ENCODE data around the gene BRD3. TPM values are rescaled to one million over a fixed set of nuclear protein-coding genes. Genes with fewer than 3 reads are reported as not detected.

BRD3 gene
- 5.4 and 6.2 TPM in 2 replicates for total RNA-seq (ENCODE audit: low replicate concordance)

DNA sequence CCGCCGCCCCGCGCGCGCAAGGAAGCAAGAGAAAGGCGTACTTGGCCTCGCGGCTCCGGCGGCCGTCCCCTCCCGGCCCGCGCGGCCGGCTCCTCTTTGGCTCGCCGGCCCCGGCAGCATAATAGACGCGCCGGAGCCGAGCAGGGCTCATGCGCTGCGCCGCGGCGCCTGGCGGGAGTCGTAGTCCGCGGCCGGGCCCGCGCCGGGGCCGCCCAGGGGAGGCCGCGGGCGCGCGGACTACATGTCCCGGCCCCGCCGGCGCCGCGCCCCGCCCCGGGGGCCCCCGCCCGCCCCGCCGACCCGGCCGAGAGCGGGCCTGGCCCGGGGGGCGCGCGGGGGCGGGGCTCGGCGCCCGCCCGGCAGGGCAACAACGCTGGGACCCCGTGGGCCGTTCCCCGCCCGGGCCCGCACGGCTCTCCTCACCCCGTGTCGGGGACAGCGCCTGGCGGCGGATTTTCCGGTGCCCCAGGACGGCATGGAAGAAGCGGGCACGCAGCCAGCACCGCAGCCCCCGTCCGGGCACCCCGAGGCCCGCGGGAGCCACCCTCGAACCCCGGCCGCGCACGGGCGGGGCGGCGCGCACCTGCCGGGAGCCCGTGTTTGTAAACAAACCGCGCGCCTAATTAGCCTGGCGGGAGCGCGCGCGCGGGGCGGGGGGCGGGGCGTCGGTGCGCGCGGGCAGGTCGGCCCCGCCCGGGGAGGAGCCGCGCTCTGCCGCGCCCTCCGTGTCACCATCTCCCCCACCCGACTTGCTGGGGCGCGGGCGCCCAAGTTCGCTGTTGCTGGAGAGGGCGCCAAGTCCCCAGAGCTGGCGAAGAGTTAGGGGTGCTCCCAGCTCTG, at the start of gene BRD3:
TSS of gene BRD3 (minus strand) at position 123 of the 840 bp plus-strand sequence. CDS start 14,549 bp downstream, outside the sequence.

DNA sequence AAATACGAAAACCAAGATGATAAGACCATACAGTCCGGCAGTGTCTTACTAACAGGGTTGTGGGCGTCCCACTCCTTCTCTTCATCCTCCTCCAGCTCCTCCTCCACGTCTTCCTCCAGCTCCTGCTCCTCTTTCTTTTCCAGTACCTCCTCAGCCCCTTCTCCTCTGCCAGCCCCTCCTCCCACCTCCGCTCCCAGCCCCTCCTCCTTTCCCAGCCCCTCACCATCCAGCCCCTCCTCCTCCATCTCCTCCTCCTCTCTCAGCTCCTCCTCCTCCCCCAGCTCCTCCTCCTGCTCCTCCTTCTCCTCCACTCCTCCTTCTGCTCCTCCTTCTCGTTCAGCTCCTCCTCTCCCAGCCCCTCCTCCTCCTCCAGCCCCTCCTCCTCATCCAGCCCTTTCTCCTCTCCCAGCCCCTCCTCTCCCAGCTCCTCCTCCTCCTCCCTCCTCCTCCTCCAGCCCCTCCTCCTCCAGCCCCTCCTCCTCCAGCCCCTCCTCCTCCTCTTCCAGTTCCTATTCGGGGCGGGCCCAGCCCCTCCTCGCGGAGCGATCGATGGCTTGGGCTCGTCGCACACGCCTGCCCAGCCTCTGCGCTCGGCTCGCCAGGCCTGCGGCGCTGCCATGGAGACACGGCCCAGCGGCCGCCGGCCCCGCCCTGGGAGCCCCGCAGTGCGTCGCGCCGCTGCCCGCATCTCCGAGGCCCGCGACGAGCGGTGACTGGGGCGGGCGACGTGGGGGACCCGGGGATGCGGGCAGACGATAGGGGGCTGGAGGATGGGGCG, 42.8 kb downstream of the BRD3 start, which contains the start of gene BRD3OS:
TSS of gene BRD3OS (plus strand) at position 654 of the 778 bp plus-strand sequence. CDS start 1,267 bp downstream, outside the sequence.

DNA sequence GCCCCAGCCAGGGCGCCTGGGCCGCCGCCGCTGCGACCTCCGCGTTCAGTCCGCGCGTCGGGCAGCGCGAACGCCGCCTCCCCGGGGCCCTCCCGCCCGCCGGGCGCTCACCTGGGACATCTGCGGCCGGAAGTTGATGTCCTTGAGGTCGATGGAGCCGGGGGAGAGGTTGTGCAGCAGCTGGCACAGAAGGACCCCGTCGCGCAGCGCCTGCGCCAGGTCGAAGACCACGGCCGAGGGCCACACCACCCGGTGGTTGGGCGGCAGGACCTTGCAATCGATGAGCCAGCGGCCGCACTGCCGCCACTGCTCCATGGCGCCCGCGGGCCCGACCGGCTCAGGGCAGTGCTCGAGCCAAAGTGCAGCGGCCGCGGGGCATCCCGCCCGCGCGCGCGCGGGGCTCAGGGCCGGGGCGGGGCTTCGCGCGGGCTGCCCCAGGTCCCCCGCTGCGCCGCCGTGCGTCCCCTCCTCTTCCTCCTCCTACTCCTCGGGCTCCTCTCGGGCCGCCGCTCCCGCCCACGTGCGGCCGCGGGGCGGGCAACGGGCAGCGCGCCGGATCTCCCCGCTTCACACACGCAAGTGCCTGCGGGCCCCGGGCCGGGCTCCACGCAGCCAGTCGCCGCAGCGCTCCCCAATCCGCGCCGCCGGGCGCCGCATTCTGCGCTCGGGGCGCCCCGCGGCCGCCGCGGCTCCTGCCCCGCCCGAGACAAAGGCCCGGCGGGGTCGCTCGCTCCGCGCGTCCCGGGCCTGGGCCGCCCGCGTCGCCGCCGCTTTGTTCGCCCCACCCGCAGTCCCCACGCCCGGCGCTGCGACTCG, 75.7 kb downstream of the BRD3 start, which contains the start of gene VAV2:
TSS of gene VAV2 (minus strand) at position 361 of the 816 bp plus-strand sequence. CDS start at position 315, 46 bp downstream.

Other genes with a start within 250 kb of the BRD3 start
- gene VAV2, start 75.7 kb downstream of the BRD3 start, total RNA-seq (ENCODE audit: low replicate concordance): 12.4 and 16.5 TPM in 2 replicates
- gene BRD3OS, start 42.5 kb downstream of the BRD3 start, total RNA-seq (ENCODE audit: low replicate concordance): 11.0 and 17.4 TPM in 2 replicates
- 9.9 and 13.2 TPM in 2 replicates for gene WDR5, start 68.1 kb upstream of the BRD3 start, total RNA-seq (ENCODE audit: low replicate concordance)
- gene RNU6ATAC, start 96.5 kb upstream of the BRD3 start, total RNA-seq (ENCODE audit: low replicate concordance): not detected in 2 replicates